Esophagus squamous epithelium (tissue), 5 donors: ENCODE measurements around the gene ANKLE1. TPM values are rescaled to one million over a fixed set of nuclear protein-coding genes. Genes with fewer than 3 reads are reported as not detected.

Experiments
- DNase-seq: peaks from one replicate; lab custom pipeline; 2025; lab: John Stamatoyannopoulos, UW
- H3K27ac ChIP-seq, 4 donors: fragments of 200-600 bp; sonication (generic); one replicate each; pipeline ENCODE4 v1.5.1; 2016 to 2019; ENCODE audit warnings: mild to moderate bottlenecking in 1 of 4
- H3K27me3 ChIP-seq, 4 donors: fragments of 200-600 bp; sonication (generic); 1 replicate in 3 of 4; 2 replicates in 1 of 4; pipeline versions ENCODE4 v1.5.1 to v1.6.0; 2017 to 2021; ENCODE audit warnings: antibody characterized with exemption in 1 of 4
- H3K36me3 ChIP-seq, 3 donors: fragments of 200-600 bp; sonication (generic); one replicate each; pipeline ENCODE4 v1.5.1; 2016 to 2019
- H3K4me1 ChIP-seq, 3 donors: fragments of 200-600 bp; sonication (generic); one replicate each; pipeline ENCODE4 v1.5.1; 2017 to 2019
- H3K4me3 ChIP-seq, 4 donors: fragments of 200-600 bp; sonication (generic); 1 replicate in 3 of 4; 2 replicates in 1 of 4; pipeline ENCODE4 v1.5.1; 2016 to 2019; ENCODE audit warnings: mild to moderate bottlenecking in 2 of 4, moderate library complexity in 1 of 4
- H3K9me3 ChIP-seq, 3 donors: fragments of 200-600 bp; sonication (generic); one replicate each; pipeline ENCODE4 v1.5.1; 2016 to 2019
- CTCF ChIP-seq, 6 experiments: fragments of 450-650 bp in 4 of 6; fragments of 200-600 bp in 2 of 6; sonication (generic) in 2 of 6; IDR thresholded peaks; one replicate each; pipeline ENCODE4 v1.5.1; 2016 to 2019; ENCODE audit warnings: antibody characterized with exemption in 6 of 6, mild to moderate bottlenecking in 4 of 6, moderate library complexity in 4 of 6
- POLR2A ChIP-seq, 4 donors: fragments of 450-650 bp; IDR thresholded peaks; one replicate each; pipeline ENCODE4 v1.6.1; 2017; ENCODE audit warnings: antibody characterized with exemption in 4 of 4, mild to moderate bottlenecking in 4 of 4, moderate library complexity in 3 of 4
- WGBS, 2 donors: methylation state at CpG; one replicate each; pipeline ENCODE4 v1.1.5; 2018; 5-methylcytosine and 5-hydroxymethylcytosine counted together
- intact Hi-C: fragments of 100-400 bp; cut with DNase I; formaldehyde crosslinking; loops from one replicate; pipeline ENCODE4 v1.15.0; 2022
- total RNA-seq, 4 donors: library from RNA; depleted of rRNA; stranded (reverse); fragments of >200 nt; gene quantifications; one replicate each; pipeline ENCODE4 v1.1.0, GENCODE V29; 2016
- donor health status: DM: yes; HTN: yes; CAD: no.

The ANKLE1 gene
- total RNA-seq, 4 donors from 2014 or later = 0.12 to 0.57 (median 0.22) TPM; not detected in 1

GRCh38 chr19:17240826-17241399 lies 40.8 kb upstream of the ANKLE1 start:
- DNase-seq = no peak
- H3K4me1 ChIP-seq = peaks cover 15 to 65% (median 16%) of the 10 kb centered on the region in 3 donors
- H3K27me3 ChIP-seq = no peaks in the 10 kb centered on the region
- peaks cover 0 to 49% (median 5%) of the 10 kb centered on the region in 3 donors for H3K36me3 ChIP-seq
- 93 to 98% methylated on average over 5 to 6 of the region's 6 CpGs for WGBS, 2 donors
- peak overlapping the region in 3 of 4 donors; percentile 42 to 94 (median 88) for H3K27ac ChIP-seq
- no peaks in the 10 kb centered on the region for H3K9me3 ChIP-seq
- intact Hi-C loops = no loop called here
- TF ChIP-seq CTCF (IDR thresholded peaks at IDR 0.05) (no peak), POLR2A (IDR thresholded peaks at IDR 0.05) (no peak)
- no peak overlapping the region for H3K4me3 ChIP-seq

- intact Hi-C loops = no loop called here
- H3K9me3 ChIP-seq = no peaks in the 10 kb centered on the region
- peaks cover 17 to 65% (median 31%) of the 10 kb centered on the region in 3 donors for H3K4me1 ChIP-seq
- 55 to 57% methylated on average over 4 of the region's 8 CpGs for WGBS, 2 donors
- H3K27me3 ChIP-seq = no peaks in the 10 kb centered on the region
- peaks cover 0 to 38% (median 5%) of the 10 kb centered on the region in 3 donors for H3K36me3 ChIP-seq
- DNase-seq = no peak
- H3K27ac ChIP-seq = peak overlapping the region; percentile 88 to 94 (median 92)
- H3K4me3 ChIP-seq = peak overlapping the region in 3 of 4 donors; percentile 89 to 95 (median 92)
- no peak for TF ChIP-seq CTCF (IDR thresholded peaks at IDR 0.05)
- no peak for TF ChIP-seq POLR2A (IDR thresholded peaks at IDR 0.05)
Observed at GRCh38 chr19:17242431-17243208, 39.1 kb upstream of the ANKLE1 start.

- Histone ChIP-seq H3K4me1 (peaks cover 23 to 70% (median 36%) of the 10 kb centered on the region in 3 donors), H3K27ac (peak overlapping the region; percentile 88 to 94 (median 92)), H3K36me3 (peaks cover 0 to 31% (median 5%) of the 10 kb centered on the region in 3 donors), H3K27me3 (no peaks in the 10 kb centered on the region), H3K9me3 (no peaks in the 10 kb centered on the region), H3K4me3 (peak overlapping the region; percentile 81 to 95 (median 90))
- WGBS, 2 donors = 60 to 100% methylated on average over 1 of the region's 8 CpGs
- no peak for DNase-seq
- no peak for TF ChIP-seq CTCF (IDR thresholded peaks at IDR 0.05)
- no peak for TF ChIP-seq POLR2A (IDR thresholded peaks at IDR 0.05)
- intact Hi-C loops = no loop called here
Observed at GRCh38 chr19:17243211-17243829, 38.4 kb upstream of the ANKLE1 start.

GRCh38 chr19:17243830-17244617 lies 37.7 kb upstream of the ANKLE1 start:
- no peak for DNase-seq
- intact Hi-C loops = no loop called here
- peaks cover 23 to 77% (median 41%) of the 10 kb centered on the region in 3 donors for H3K4me1 ChIP-seq
- TF ChIP-seq CTCF (IDR thresholded peaks at IDR 0.05) (no peak), POLR2A (IDR thresholded peaks at IDR 0.05) (no peak)
- peak overlapping the region; percentile 81 to 95 (median 90) for H3K4me3 ChIP-seq
- peak overlapping the region; percentile 88 to 94 (median 92) for H3K27ac ChIP-seq
- no peaks in the 10 kb centered on the region for H3K27me3 ChIP-seq
- 0 to 9% methylated on average over 2 to 8 of the region's 52 CpGs for WGBS, 2 donors
- peaks cover 0 to 24% (median under 1%) of the 10 kb centered on the region in 3 donors for H3K36me3 ChIP-seq
- H3K9me3 ChIP-seq = no peaks in the 10 kb centered on the region
